ENCODE measurements around the gene COL24A1.
"Not testable (repeated sequence)": the region's sequence is repeated elsewhere in the genome, so short reads cannot be mapped to it uniquely, and the experiment has no call there.

The COL24A1 gene

DNA sequence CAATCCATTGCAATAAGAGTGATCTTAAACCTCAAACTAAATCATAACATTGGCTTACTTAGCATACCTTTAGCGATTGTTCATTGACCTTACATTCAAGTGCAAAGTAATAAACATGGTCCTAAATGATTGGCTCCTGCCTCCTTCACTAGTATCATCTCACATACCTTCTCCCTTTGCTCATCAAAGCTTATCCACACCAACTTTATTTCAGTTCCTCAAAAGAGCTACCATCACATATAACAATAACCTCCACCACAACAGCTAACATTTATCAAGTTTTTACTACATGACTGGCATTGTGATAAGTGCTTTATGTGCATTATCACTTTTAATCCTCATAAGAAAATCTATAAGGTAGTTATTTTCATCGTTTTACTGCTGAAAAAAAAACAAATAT lies 198.8 kb downstream of the COL24A1 start:
- Histone ChIP-seq H3F3A (ENCODE audit: insufficient read depth, low read length) (no peaks in the 10 kb centered on the region), H3K4me1 (ENCODE audit: insufficient read depth, low read length, severe bottlenecking) (no peaks in the 10 kb centered on the region), H3K9me3 (ENCODE audit: low read length) (no peaks in the 10 kb centered on the region), H3K27ac (ENCODE audit: low read depth, low read length, poor library complexity, severe bottlenecking) (no peak overlapping the region), H3K4me2 (ENCODE audit: low read length) (no peak overlapping the region), H3K9me2 (ENCODE audit: low read depth, low read length) (no peaks in the 10 kb centered on the region), H3K9ac (ENCODE audit: low read length) (no peak overlapping the region), H3K36me3 (ENCODE audit: insufficient read depth, low read length) (no peaks in the 10 kb centered on the region), H4K20me1 (ENCODE audit: insufficient read depth, low read length) (no peaks in the 10 kb centered on the region), H3K79me2 (ENCODE audit: insufficient read depth, low read length) (no peaks in the 10 kb centered on the region), H2AFZ (ENCODE audit: low read length) (no peak overlapping the region), H3K27me3 (ENCODE audit: insufficient read depth, low read length) (no peaks in the 10 kb centered on the region), H3K4me3 (ENCODE audit: low read depth, low read length, poor library complexity, severe bottlenecking) (no peak overlapping the region)
- TF ChIP-seq, protein P1, sequence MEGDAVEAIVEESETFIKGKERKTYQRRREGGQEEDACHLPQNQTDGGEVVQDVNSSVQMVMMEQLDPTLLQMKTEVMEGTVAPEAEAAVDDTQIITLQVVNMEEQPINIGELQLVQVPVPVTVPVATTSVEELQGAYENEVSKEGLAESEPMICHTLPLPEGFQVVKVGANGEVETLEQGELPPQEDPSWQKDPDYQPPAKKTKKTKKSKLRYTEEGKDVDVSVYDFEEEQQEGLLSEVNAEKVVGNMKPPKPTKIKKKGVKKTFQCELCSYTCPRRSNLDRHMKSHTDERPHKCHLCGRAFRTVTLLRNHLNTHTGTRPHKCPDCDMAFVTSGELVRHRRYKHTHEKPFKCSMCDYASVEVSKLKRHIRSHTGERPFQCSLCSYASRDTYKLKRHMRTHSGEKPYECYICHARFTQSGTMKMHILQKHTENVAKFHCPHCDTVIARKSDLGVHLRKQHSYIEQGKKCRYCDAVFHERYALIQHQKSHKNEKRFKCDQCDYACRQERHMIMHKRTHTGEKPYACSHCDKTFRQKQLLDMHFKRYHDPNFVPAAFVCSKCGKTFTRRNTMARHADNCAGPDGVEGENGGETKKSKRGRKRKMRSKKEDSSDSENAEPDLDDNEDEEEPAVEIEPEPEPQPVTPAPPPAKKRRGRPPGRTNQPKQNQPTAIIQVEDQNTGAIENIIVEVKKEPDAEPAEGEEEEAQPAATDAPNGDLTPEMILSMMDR (IDR thresholded peaks at IDR 0.05; ENCODE audit: low read length), result no peak
- TF ChIP-seq EZH2 (IDR thresholded peaks at IDR 0.05; ENCODE audit: borderline replicate concordance, low read length), result no peak

DNA sequence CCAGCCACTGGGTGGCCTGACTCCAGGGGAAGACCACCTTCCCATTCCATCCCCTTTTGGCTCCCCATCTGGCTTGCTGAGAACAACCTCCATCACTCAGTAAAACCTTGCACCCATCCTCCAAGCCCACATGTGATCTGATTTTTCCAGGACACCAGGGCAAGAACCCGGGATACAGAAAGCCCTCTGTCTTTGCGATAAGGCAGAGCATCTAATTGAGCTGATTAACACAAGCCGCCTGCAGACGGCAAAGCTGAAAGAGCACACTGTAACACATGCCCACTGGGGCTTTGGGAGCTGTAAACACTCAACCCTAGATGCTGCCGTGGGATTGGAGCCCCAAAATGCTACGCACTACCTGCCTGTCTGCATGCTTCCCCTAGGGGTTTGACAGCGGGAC lies 201.4 kb downstream of the COL24A1 start:
- not testable (repeated sequence) for H3K79me2 ChIP-seq (ENCODE audit: insufficient read depth, low read length); H3K9me2 ChIP-seq (ENCODE audit: low read depth, low read length); H3K27me3 ChIP-seq (ENCODE audit: insufficient read depth, low read length); H3K4me1 ChIP-seq (ENCODE audit: insufficient read depth, low read length, severe bottlenecking); H3K36me3 ChIP-seq (ENCODE audit: insufficient read depth, low read length); H3K4me2 ChIP-seq (ENCODE audit: low read length); H3K9me3 ChIP-seq (ENCODE audit: low read length); H3F3A ChIP-seq (ENCODE audit: insufficient read depth, low read length); H3K27ac ChIP-seq (ENCODE audit: low read depth, low read length, poor library complexity, severe bottlenecking); H3K9ac ChIP-seq (ENCODE audit: low read length); H3K4me3 ChIP-seq (ENCODE audit: low read depth, low read length, poor library complexity, severe bottlenecking); H4K20me1 ChIP-seq (ENCODE audit: insufficient read depth, low read length); H2AFZ ChIP-seq (ENCODE audit: low read length)

DNA sequence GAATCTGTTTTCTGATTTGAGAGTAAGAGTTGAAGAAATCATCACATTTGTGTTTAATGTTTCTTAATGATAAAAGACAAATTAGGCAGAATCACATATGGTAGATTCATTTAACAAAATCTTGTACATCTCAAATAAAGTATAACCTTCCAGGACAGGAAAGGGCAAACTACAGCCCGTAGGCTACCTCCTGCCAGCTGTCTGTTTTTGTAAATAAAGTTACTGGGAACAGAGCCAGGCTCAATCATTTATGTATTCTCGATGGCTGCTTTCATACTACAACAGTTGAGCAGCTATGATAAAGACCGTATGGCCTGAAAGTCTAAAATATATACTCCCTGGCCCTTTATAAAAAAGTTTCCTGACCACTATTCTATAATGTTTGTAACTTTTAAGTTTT lies 204.1 kb downstream of the COL24A1 start:
- no peaks in the 10 kb centered on the region for H3K36me3 ChIP-seq (ENCODE audit: insufficient read depth, low read length)
- H3K27me3 ChIP-seq (ENCODE audit: insufficient read depth, low read length), result no peaks in the 10 kb centered on the region
- H4K20me1 ChIP-seq (ENCODE audit: insufficient read depth, low read length), result no peaks in the 10 kb centered on the region
- no peaks in the 10 kb centered on the region for H3K9me2 ChIP-seq (ENCODE audit: low read depth, low read length)
- H2AFZ ChIP-seq (ENCODE audit: low read length), result no peak overlapping the region
- no peak for TF ChIP-seq EZH2 (IDR thresholded peaks at IDR 0.05; ENCODE audit: borderline replicate concordance, low read length)
- TF ChIP-seq, protein P1 (IDR thresholded peaks at IDR 0.05; ENCODE audit: low read length), result no peak
- H3K27ac ChIP-seq (ENCODE audit: low read depth, low read length, poor library complexity, severe bottlenecking), result no peak overlapping the region
- no peak overlapping the region for H3K4me3 ChIP-seq (ENCODE audit: low read depth, low read length, poor library complexity, severe bottlenecking)
- H3K79me2 ChIP-seq (ENCODE audit: insufficient read depth, low read length), result no peaks in the 10 kb centered on the region
- H3K9ac ChIP-seq (ENCODE audit: low read length), result no peak overlapping the region
- H3K4me2 ChIP-seq (ENCODE audit: low read length), result no peak overlapping the region
- H3K4me1 ChIP-seq (ENCODE audit: insufficient read depth, low read length, severe bottlenecking), result no peaks in the 10 kb centered on the region
- H3K9me3 ChIP-seq (ENCODE audit: low read length), result no peaks in the 10 kb centered on the region
- H3F3A ChIP-seq (ENCODE audit: insufficient read depth, low read length), result no peaks in the 10 kb centered on the region

DNA sequence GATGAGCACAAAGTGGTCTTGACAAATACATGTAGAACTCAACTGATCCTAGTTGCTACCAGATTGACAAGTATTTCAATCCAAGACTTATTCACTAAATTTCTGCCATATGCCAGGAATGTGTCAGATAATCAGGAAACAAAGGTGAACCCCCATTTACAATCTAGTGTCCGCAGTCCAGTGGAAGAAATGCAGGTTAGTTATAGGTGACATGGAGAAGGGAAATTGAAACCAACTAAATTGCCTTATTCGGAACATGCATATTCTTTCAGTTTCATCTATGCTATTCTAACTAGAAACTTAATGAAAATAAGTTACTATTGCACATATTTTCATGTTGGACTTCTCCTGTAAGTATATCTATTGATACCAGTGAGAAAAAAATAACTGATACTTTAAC lies 209.4 kb downstream of the COL24A1 start:
- no peaks in the 10 kb centered on the region for H3K27me3 ChIP-seq (ENCODE audit: insufficient read depth, low read length)
- no peaks in the 10 kb centered on the region for H4K20me1 ChIP-seq (ENCODE audit: insufficient read depth, low read length)
- TF ChIP-seq, protein P1 (IDR thresholded peaks at IDR 0.05; ENCODE audit: low read length), result no peak
- TF ChIP-seq EZH2 (IDR thresholded peaks at IDR 0.05; ENCODE audit: borderline replicate concordance, low read length), result no peak
- no peak overlapping the region for H3K4me2 ChIP-seq (ENCODE audit: low read length)
- no peaks in the 10 kb centered on the region for H3K4me1 ChIP-seq (ENCODE audit: insufficient read depth, low read length, severe bottlenecking)
- no peak overlapping the region for H3K4me3 ChIP-seq (ENCODE audit: low read depth, low read length, poor library complexity, severe bottlenecking)
- H3K27ac ChIP-seq (ENCODE audit: low read depth, low read length, poor library complexity, severe bottlenecking), result no peak overlapping the region
- no peaks in the 10 kb centered on the region for H3F3A ChIP-seq (ENCODE audit: insufficient read depth, low read length)
- H3K36me3 ChIP-seq (ENCODE audit: insufficient read depth, low read length), result no peaks in the 10 kb centered on the region
- H3K9me3 ChIP-seq (ENCODE audit: low read length), result no peaks in the 10 kb centered on the region
- no peaks in the 10 kb centered on the region for H3K9me2 ChIP-seq (ENCODE audit: low read depth, low read length)
- H2AFZ ChIP-seq (ENCODE audit: low read length), result no peak overlapping the region
- H3K9ac ChIP-seq (ENCODE audit: low read length), result no peak overlapping the region
- no peaks in the 10 kb centered on the region for H3K79me2 ChIP-seq (ENCODE audit: insufficient read depth, low read length)

Measured in OCI-LY1 (cell line).